Measurements from ENCODE around the gene PXT1.
A peak's percentile ranks its signal among the peaks of the same experiment; 100 is the strongest.
"Not testable (repeated sequence)": the region's sequence is repeated elsewhere in the genome, so short reads cannot be mapped to it uniquely, and the experiment has no call there.

The PXT1 gene, protein sequence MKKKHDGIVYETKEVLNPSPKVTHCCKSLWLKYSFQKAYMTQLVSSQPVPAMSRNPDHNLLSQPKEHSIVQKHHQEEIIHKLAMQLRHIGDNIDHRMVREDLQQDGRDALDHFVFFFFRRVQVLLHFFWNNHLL

DNA sequence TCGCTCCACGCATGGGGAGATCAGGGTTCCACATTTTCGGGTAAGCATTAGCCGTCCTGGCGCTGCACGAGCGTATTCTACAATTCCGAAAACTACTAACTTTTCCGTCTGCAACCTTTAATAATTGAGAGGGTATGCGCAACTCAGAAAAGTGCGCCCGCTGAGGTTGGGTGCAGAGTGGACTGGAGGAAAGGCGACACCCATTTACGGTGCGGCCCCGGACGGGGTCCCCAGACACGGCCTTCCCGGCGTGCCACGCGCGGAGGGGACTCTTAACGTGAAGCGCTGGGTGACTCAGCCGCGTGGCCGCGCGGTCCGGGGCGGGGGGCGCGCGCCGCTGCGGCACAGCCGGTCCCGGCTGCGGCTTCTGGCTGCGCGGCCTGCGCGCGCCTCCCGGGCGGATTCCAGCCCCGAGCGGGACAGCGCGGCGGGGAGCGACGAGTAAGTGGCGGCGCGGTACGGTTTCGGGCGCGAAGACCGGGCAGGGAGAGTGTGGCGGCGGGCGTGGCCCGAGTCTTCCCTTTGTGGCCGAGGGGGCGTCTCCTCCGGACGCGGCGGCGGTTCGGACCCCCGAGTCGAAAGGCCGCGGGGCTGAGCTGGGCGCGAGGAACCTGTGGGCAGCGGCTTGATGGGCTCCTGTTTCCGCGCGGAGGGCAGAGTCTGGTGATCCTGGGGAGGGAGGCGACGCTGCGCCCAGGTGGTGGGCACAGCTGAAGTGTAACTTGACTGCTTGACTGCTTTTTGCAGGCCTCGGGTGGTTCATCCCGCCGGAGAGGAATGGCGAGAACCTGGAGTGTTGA is at the start of gene PXT1, which contains the start of gene KCTD20:
PXT1 (minus strand) TSS at position 184 of the 800 bp plus-strand sequence. CDS start 16,772 bp downstream, outside the sequence.
KCTD20 (plus strand) TSS at position 330 of the 800 bp plus-strand sequence. CDS start 27,098 bp downstream, outside the sequence.
- peak; percentile 79 for DNase-seq (ENCODE audit: low read depth)

DNA sequence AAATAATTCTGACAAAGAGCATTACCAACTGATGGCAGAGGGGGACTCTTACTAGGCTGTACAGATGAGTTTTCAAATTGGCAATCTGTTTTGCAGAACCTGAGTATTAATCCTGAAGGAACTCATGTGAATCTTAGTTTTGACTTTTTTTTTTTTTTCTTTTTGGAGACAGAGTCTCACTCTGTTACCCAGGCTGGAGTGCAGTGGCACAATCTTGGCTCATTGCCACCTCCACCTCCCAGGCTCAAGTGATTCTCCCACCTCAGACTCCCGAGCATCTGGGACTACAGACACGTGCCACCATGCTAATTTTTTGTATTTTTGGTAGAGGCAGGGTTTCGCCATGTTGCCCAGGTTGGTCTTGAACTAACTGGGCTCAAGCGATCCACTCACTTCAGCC is 49.4 kb upstream of the PXT1 start:
- DNase-seq (ENCODE audit: low read depth): no peak

DNA sequence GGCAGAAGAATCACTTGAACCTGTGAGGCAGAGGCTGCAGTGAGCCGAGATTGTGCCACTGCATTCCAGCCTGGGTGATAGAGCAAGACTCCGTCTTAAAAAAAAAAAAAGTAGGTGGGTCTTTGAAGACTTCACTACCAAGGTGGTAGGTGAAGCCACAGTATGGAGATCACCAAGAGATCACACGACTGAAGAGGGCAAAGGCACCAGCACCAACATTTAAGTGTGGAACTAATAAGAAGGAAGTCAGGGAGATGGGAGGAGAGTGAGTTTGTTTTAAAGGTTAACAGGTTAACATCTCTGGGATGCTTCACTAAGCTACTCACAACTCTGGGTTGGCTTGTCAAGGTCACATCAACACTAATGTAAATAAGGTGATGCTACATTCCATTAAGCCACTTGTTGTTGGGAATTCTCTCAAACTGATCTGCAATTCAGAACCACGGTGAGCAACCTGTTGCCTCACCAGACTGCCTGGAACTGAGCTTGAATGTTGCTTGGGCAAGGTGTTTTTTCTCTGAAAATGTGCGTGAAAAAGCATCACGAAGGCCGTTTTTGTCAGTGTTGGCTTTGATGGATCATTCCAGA is 48.8 kb upstream of the PXT1 start:
- no peak for DNase-seq (ENCODE audit: low read depth)

DNA sequence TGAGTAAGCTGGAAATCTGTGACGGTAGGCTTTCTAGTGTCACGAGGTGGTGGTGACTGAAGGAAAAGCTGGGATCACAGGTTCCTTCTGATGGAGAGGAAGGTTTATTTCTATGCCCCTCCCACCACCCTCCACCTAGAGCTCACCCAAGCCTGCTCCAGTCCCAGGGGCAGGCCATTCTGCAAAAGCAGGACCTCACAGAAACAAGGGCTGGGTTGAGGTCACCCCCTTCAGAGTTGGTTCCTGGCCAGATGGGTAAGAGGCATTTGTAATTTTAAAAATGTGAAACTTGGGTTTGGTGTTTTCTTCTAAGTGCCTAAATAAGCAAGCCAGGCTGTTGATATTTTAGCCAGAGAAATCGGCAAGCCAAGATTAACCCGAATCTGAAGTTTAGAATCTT is 46.8 kb upstream of the PXT1 start:
- no peak for DNase-seq (ENCODE audit: low read depth)

DNA sequence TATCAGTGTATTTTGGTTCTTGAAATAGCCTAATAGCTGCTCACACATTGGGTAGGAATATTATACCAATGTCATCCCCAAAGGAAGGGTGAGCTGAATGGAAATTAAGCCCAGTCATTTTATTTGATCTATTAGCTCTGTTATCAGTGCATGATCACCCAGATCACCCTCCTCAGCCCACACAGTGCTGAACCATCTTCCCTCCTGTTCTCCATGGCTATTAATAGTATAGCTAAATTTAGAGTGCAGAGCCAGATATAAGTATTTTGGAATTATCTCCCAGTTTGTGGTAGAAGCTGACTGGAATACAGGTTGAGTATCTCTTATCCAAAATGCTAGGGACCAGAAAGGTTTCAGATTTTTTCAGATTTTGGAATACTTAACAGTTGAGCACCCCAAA is 45.6 kb upstream of the PXT1 start:
- DNase-seq (ENCODE audit: low read depth): no peak

DNA sequence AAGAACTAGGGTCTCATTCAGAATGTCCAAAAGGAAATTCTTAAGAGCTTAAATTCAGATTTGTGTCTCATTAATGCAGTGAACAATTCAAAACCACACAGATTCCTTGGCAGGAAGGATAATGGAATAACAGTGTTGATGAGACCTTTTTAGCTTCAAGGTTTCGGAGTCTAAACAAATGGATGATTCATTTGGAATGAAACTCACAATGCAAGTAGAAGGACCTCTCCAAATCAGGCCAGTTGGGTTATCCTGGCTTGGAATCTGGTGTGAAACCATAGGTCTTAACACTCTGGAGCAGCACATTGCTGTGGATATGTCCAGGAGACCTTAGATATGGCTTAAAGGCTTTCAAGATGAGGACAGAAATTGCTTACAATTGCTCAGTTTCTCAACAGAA is 45.0 kb upstream of the PXT1 start:
- no peak for DNase-seq (ENCODE audit: low read depth)

DNA sequence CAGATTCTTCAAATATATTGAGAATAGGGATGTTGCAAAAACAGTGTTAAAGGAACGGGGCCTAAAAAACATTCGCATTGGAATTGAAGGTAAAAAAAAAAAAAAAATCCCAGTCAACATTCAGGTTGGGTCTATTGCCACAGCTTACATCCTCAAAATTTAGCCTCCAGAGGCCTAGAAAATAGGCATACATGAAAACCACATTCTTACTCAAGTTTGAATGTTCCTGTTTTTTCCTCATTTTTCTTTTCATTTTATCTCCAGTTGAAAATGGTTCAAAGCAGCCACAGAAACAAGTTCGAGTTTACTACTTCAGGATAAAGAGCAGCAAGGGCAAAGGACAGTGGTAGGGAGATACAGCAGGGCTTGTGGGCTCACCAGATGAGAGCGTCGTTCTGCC is 42.1 kb upstream of the PXT1 start:
- no peak for DNase-seq (ENCODE audit: low read depth)

DNA sequence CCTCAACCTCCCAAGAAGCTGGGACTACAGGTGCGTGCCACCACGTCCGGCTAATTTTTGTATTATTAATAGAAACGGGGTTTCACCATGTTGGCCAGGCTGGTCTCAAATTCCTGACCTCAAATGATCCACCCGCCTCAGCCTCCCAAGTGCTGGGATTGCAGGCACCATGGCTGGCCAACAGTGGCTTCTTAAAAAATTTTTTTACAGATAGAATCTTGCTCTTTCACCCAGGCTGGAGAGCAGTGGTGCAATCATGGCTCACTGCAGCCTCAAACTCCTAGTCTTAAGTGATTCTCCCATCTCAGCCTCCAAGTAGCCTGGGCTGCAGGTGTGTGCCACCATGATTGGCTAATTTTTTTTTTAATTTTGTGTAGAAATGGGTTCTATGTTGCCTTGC is 40.7 kb upstream of the PXT1 start:
- DNase-seq (ENCODE audit: low read depth): not testable (repeated sequence)

DNA sequence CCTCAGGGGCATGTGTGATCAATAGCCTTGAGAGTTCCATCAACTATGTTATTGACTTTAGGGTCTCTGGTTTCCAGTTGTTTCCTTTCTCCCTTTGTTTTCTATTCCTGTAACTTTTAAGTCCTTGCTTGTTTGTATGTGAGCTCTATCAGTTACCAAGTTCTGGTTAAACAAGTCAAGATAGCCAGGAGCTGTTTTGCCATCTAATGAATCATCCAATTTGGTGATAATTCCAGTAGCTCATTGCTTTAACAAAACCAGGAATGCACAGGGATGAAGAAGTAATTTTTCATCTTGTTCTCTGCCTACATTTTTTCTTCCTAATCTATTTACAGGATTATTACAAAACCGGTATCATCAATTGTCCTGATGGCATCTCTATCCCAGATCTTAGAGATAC is 36.6 kb upstream of the PXT1 start:
- DNase-seq (ENCODE audit: low read depth): no peak

DNA sequence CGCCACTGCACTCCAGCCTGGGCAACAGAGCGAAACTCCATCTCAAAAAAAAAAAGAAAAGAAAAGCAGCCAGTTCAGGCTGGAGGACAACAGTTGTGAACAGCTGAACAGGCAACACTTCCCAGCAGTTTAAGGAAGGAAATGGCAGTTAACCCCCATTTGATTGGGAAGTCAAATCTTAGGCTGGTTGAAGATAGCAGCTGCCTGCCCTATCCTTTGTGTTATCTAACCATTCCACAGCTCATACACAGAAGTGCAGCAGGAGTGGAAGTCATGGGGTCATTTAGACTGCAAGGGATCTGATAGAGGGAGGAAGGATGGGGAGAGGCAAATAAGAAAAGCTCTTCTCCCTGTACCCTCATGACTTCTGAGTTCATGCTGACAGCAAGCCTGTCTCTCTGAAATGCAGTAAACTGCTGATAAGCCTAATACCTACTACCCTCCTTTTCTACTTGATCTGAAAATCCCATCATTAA is 35.4 kb upstream of the PXT1 start:
- DNase-seq (ENCODE audit: low read depth): no peak

DNA sequence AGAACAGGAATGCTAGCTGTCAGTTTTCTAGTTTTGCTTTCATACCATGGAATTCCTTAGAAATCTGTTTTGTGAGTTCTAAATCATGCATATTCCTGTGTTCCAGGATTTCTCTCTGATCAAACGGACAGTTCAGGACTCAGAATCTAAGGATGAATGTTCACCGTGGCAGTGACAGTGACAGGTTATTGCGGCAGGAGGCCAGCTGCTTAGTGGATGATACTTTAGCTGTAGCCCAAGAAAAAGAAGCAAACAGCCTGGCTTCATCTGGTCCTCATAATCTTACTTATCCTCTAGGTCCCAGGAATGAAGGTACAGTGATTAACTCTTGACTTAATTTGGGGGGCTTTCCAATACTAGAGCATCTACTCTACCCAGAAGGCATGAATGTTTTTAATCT is 27.3 kb upstream of the PXT1 start:
- DNase-seq (ENCODE audit: low read depth): no peak

DNA sequence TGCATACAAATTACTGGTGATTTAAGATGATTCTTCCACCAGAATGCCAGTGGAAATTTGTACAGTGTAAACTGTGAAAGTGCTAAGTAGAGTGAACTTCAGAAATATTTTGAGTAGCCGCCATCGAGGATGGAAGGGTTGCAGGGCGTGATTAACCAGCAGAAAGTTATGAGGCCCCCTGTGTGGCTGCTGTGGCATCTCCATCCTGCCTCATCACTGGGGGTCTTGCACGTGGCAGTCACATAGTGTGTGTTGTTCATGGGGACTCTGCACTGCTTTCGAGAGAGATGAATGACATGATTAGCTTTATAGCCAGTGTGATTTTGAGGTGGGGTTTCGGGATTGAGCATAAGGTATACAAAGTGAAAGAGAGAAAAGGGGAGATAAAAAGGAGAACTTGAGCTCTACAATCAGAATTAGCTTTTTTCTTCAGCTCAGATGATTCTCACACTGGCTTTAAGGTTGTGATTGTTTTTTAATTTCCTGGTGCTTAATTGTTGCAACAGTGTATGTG is 26.6 kb upstream of the PXT1 start:
- DNase-seq (ENCODE audit: low read depth): no peak

DNA sequence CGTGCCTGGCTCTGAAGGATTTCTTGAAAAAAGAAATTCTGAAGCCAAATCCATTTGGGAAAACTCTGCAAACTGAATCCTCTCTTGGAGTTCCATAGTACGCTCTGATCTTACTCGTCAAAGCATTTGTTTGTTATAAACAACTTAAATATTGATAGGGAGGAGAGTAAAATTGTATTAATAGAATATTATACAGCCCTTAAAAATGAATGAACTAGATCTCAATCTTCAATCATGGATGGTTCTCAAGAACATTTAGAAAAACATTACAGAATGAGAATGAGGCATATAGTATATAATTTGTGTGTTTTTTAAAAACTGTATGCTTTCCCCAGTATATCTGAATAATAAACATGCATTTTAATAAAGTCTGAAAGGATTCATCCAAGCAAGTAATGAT is 25.0 kb upstream of the PXT1 start:
- no peak for DNase-seq (ENCODE audit: low read depth)

DNA sequence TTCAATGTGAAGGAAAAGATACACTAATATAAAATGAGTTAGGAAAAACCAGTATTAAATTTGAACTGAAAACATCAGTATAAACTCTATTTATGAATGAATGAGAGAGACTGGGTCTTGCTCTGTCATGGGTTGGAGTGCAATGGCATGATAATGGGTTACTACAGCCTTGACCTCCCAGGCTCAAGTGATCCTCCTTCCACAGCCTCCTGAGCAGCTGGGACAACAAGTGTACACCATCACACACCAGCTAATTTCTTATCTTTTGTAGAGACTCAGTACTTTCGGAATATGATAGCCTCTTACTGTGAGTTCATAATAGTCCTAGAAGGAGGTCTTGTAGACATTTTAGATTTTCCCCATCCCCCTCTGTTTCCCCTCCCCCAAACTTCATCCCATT is 21.6 kb upstream of the PXT1 start:
- DNase-seq (ENCODE audit: low read depth): no peak

DNA sequence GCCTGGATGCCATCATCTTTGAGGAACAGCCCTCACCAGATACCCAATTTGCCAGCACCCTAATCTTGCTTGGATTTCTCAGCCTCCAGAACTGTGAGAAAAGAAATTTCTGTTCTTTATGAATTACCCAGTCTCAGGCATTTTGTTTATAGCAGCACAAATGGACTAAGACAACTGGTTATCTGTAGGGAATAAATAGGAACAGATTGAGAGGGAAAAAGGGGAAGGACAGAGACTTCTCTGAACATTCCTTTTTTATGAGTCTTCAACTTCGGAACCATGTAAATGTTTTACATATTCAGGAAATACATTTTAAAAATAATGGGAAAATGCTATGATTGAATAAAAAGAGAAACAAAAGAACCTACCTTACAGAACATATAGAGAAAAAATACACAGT is 21.0 kb upstream of the PXT1 start:
- DNase-seq (ENCODE audit: low read depth): no peak

DNA sequence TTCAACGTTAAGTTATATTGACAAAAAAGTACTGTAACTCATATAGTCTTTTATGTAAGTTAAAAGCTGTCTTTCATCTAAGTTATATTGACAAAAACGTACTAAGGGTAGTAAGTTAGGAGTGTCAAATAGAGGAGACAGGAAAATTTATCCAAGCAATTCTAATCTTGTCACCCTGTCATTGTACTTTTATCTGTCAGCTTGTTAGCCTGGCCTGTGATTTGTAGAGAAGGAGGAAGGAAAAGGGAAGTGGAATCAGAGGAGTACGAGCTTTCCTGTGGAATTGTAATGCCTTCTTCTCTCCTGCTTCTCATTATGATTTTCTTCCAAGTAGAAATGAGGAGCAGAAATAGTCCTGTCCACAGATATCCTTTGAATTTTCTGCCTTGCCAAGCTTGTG is 19.0 kb upstream of the PXT1 start:
- DNase-seq (ENCODE audit: low read depth): no peak

DNA sequence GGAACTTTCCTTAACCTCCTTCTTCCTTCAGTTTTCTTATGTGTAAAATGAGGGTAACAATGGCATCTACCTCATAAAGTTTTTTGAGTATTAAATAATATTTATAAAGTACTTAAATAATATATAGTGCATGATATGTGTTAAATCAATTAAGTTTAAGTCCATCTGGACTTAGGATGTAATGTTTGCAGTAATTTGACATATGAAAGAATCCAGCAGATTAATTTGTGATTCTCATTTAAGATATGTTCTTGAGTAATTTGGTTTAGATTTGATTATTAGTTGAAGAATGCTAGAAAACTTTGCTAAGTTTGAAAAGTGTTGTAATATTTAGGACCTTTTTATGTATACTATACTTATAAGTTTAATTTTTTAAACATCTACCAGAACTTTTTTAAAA is 18.3 kb upstream of the PXT1 start:
- DNase-seq (ENCODE audit: low read depth): no peak

DNA sequence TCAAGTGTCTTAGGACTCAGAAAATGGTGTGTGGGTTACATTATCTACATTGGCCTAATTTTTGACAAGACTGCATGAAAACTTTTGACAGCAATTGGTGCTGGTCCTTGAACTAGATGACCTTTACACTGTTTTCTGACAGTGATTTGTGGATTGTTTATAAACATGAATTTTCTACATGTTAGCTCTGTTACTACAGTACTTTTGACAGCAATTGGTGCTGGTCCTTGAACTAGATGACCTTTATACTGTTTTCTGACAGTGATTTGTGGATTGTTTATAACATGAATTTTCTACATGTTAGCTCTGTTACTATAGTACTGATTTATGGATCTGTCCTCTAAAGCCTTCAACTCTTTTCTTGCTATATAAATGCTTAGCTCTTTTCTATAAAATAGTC is 16.8 kb upstream of the PXT1 start:
- DNase-seq (ENCODE audit: low read depth): no peak

DNA sequence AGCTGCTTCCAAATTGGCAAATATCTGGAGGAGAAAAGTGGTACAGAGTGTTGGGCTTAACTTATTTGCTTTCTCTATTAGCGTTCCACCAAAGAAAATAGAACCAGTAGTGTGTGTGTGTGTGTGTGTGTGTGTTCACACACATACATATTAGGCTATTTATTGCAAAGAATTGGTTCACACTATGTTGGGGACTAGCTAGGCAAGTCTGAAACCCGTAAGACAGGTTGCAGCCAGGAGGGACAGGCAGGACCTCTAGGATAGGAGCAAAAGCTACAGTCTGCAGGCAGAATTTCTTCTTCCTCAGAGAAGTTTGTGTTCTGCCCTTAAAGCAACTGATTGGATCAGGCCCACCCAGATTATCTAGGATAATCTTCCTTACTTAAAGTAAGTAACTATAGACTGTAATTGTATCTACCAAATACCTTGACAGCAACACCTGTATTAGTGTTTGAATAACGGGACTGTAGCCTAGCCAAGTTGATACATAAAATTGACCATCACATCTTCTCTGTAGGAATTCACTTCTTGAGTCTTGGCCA is 12.9 kb upstream of the PXT1 start:
- no peak for DNase-seq (ENCODE audit: low read depth)

DNA sequence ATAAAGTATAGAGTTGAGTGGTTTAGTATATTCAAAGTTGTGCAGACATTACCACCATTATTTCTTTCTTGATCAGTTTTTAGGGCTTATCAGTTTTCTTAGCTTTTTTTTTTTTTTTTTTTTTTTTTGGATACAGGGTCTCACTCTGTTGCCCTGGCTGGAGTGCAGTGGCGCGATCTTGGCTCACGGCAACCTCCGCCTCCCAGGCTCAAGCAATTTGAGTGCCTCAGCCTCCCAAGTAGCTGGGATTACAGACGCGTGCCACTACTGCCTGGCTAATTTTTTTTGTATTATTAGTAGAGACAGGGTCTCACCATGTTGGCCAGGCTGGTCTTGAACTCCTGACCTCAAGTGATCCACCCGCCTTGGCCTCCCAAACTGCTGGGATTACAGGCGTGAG is 10.2 kb upstream of the PXT1 start:
- DNase-seq (ENCODE audit: low read depth): not testable (repeated sequence)

DNA sequence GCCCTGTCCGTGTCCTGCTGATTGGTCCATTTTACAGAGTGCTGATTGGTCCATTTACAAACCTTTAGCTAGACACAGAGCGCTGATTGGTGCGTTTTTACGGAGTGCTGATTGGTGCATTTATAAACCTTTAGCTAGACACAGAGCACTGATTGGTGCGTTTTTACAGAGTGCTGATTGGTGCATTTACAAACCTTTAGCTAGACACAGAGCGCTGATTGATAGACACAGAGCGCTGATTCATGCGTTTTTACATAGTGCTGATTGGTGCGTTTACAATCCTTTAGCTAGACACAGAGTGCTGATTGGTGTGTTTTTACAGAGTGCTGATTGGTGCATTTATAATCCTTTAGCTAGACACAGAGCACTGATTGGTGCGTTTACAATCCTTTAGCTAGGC is 6.5 kb upstream of the PXT1 start:
- DNase-seq (ENCODE audit: low read depth): not testable (repeated sequence)

DNA sequence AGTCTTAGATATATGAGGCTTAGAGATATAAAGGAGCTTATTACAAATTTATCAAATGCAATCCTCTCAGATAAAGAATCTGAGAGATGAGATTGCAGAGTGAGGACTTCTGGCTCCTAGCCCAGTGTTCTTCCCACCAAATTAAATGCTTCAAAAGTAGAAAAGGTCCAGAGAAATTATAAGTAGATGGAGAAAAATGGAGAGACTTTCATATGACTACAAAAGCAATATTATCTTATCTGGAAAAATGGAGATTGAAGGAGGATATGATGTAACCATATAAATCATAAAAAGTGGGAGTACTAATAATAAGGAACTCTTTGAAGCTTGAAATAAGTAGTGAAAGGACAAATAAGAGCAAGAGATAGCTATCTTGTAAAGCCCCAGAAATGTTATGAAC is 3.0 kb upstream of the PXT1 start:
- no peak for DNase-seq (ENCODE audit: low read depth)

DNA sequence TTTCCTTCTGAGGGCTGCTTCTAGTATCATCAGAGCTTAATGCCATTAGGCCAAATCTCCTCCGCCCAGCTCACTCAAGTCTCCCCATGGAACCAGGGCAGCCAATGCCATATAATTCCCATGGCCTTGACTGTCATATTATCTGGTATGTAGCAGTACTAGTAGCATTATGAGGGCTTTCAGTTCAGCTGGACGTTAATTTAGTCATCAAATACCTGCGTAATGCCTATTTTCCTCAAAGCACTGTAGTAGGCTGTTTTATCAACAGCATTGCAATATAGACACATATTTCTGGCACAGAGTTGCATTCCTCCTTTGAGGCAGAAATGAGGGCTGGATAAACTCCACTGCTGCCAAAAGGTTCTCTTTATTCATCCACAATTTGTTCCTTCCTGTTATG is 1.8 kb upstream of the PXT1 start:
- DNase-seq (ENCODE audit: low read depth): no peak

All from activated T-helper 9 cell treated with anti-CD3 and anti-CD28 coated beads, Interleukin-2, amount 50 U/mL, for 16 hours (primary cell).